HG02678 (cell line): ENCODE data around the gene DPF3.

ENCODE experiments used
- ATAC-seq: cut with Tn5 transposase; IDR thresholded peaks from one replicate; pipeline ENCODE4 v1.9.1; 2021; ENCODE audit warnings: mild to moderate bottlenecking, moderate library complexity; ENCODE audit not compliant: unreplicated experiment

Gene DPF3

DNA sequence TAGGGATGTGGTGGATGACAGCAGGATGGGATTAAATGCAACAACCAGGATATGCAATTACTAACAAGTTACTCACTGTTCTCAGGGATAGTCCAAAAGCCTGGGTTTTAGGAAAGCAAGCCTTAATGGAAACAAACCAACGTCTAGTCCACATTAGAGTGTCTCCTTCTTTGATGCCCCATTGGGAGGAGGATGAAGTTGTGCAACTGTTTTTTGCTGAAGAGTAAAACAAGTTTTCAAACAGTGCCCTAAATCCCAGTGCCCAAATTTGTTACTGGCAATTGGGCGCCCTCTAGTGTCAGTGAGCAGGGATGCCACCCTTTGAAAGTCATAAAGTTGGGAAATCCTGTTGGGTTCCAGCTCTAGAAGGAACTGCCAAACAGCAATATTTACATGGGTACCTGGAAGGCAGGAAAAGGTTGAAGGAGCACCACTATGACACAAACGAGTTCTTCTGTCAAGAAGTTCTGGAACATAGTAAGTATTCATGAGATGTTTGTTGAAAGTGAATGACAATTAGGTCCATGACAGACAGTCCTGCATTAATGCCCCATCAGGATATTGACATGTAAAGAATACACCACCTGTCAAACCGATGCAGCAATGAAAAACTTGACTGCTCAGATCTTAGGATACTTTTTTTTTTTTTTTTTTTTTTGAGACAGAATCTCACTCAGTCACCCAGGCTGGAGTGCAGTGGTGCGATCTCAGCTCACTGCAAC is 11.1 kb upstream of the DPF3 start:
- ATAC-seq: no peak

DNA sequence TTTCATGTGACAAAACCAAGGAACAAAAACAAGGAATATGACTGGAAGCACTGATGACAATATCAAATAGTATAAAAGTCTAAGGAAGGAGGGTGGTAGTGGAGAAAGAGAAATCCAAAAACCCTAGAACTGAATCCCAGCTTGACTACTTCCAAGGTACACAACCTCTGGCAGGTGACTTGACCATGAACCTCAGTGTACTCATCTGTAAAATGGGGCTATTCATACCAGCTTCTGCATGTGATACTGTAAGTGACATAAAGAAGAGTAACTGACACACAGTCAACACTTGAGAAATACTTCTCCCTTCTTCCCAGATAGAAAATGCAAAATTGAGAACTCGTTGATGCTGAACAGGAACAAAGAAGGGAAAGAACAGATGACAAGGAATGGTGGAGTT is 10.3 kb upstream of the DPF3 start:
- no peak for ATAC-seq

- no peak for ATAC-seq
Observed at GRCh38 chr14:72903716-72904115, 9.8 kb upstream of the DPF3 start.

GRCh38 chr14:72902801-72903530 is 9.1 kb upstream of the DPF3 start:
- ATAC-seq: no peak

DNA sequence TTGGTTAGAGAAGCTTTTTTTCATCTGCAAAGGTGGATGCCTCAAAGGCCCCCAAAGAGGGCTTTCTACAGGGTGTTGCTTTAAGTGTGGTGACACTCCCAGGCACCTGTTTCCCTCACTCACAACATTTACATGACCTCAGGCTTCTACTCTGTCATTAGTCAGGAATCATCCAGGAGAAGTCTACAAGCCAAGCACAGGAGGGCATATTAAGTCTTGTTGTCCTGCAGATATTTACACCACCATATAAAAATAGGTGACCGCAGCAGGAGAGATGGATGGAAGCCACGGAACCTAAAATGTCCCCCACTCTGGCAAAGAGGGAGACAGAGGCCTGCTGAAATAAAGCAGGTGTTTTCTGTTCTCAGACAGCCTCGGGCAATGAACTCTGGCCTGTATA is 7.5 kb upstream of the DPF3 start:
- ATAC-seq: no peak

DNA sequence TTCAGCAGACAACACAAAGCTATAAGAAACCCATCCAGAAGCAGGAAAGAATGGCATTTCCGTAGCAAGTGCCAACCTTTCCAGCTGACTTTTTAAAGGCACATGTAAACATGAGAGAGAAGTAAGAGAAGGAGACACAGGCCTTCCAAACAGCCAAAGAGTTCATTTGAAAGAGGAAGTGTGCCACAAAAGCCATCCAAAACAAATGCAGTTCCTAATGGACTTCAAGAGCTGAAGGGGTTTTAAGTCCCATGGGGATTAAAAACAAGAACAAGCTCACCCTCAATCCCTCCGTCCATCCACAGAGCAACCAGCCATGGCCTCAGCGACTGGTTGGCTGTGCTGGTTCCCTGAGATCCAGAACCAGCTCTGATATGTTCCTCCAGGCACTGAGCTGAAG is 4.5 kb upstream of the DPF3 start:
- ATAC-seq: no peak

- no peak for ATAC-seq
Observed at GRCh38 chr14:72894623-72895378, 900 bp upstream of the DPF3 start.

- ATAC-seq: no peak
Observed at GRCh38 chr14:72894323-72894622, 372 bp upstream of the DPF3 start.

- ATAC-seq: peak; percentile 17
Observed at GRCh38 chr14:72892879-72893635, 844 bp downstream of the DPF3 start.

- ATAC-seq: no peak
Observed at GRCh38 chr14:72892103-72892878, 1.6 kb downstream of the DPF3 start.

- no peak for ATAC-seq
Observed at GRCh38 chr14:72891666-72892102, 2.2 kb downstream of the DPF3 start.

DNA sequence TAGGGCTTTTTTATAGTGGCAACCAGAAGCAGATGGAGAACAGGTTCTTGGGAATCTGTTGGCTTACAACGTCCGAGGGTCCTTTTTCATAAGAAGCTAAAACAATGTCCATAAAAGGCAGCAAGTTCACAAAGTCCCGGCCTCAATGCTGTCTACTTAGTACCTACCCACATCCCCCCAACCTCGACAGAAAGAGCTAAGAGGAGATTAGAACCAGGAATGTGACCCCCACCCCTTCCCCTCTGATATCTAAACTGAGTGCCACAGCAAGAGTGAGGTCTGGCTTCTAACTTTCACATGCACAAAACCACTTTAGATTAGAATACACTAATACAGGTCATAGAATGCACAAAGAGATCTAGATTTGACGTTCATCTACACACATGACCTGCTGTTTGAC is 4.5 kb downstream of the DPF3 start:
- ATAC-seq: no peak

GRCh38 chr14:72888636-72889201 is 5.2 kb downstream of the DPF3 start:
- ATAC-seq: no peak

DNA sequence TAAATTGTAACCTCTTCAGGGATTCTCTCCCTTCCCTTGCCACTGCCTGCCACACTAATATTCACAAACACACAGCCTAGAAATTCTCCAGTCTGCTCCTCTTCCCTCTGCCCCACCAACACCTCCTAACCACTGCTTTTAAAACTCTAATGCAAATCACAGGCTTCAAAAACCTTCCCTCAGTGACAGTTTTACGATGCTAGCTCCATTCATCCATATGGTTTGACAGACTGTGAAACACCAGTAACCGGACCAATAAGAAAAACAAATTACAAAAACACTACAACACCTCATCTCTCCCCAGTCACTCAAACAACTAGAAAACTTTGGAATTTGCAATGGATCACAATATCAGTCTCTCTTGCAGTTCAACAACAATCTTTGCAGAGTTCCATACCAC is 5.7 kb downstream of the DPF3 start:
- no peak for ATAC-seq

GRCh38 chr14:72887514-72887913 is 6.4 kb downstream of the DPF3 start:
- ATAC-seq: no peak

GRCh38 chr14:72884386-72884785 is 9.5 kb downstream of the DPF3 start:
- no peak for ATAC-seq

GRCh38 chr14:72883961-72884360 is 9.9 kb downstream of the DPF3 start:
- ATAC-seq: no peak

DNA sequence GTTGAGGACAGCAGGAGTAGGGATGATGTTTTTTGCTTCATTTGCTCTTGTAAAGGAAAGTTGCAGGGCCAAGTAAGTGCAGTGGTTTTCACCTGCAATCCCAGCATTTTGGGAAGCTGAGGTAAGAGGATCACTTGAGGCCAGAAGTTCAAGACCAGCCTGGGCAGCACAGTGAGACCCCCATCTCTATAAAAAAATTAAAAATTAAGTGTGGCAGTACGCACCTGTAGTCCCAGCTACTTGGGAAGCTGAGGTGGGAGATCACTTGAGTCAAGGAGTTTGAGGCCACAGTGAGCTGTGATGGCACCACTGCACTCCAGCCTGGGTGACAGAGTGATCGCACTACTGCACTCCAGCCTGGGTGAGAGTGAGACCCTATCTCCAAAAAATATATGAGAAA is 10.8 kb downstream of the DPF3 start:
- ATAC-seq: no peak

GRCh38 chr14:72882463-72882862 is 11.4 kb downstream of the DPF3 start:
- no peak for ATAC-seq

GRCh38 chr14:72882047-72882446 is 11.9 kb downstream of the DPF3 start:
- no peak for ATAC-seq
